DND-41 (cell line): Measurements from ENCODE around the gene ANKRD40CL.

Experiments
- ATAC-seq: fragments of 200-7000 bp; cut with Tn5 transposase; 3 replicates; pipeline ENCODE4 v1.9.1; 2021; ENCODE audit warnings: low read depth; ENCODE audit not compliant: insufficient read depth
- DNase-seq: peaks from one replicate; pipeline ENCODE4 v3.0.0-alpha.2; 2020
- H2AFZ ChIP-seq: 2 replicates; pipeline ENCODE4 v1.6.0; 2012; ENCODE audit warnings: low read depth, low read length
- H3K27ac ChIP-seq: 2 replicates; pipeline ENCODE4 v1.5.1; 2012; ENCODE audit warnings: low read length, inconsistent platforms
- H3K27me3 ChIP-seq: fragments of 200-600 bp; sonication (generic); 2 replicates; pipeline ENCODE4 v1.6.0; 2012; ENCODE audit warnings: low read length, mild to moderate bottlenecking, inconsistent platforms; ENCODE audit not compliant: insufficient read depth, poor library complexity
- H3K36me3 ChIP-seq: 2 replicates; pipeline ENCODE4 v1.5.1; 2012; ENCODE audit warnings: low read length, inconsistent platforms; ENCODE audit not compliant: insufficient read depth
- H3K4me1 ChIP-seq: 2 replicates; pipeline ENCODE4 v1.5.1; 2012; ENCODE audit warnings: mild to moderate bottlenecking, low read length; ENCODE audit not compliant: insufficient read depth
- H3K4me2 ChIP-seq: 2 replicates; pipeline ENCODE4 v1.6.0; 2012; ENCODE audit warnings: mild to moderate bottlenecking, moderate library complexity, low read length, inconsistent platforms; ENCODE audit not compliant: insufficient read depth
- H3K4me3 ChIP-seq, 2 experiments: fragments of 200-600 bp in 1 of 2; shearing (Covaris generic) in 1 of 2; 2 replicates each; pipeline ENCODE4 v1.5.1; 2012 to 2016; ENCODE audit warnings: inconsistent platforms in 2 of 2, low read length in 2 of 2, mild to moderate bottlenecking in 2 of 2, low read depth in 1 of 2, moderate library complexity in 1 of 2
- H3K79me2 ChIP-seq: 2 replicates; pipeline ENCODE4 v1.6.0; 2012; ENCODE audit warnings: low read length, inconsistent platforms; ENCODE audit not compliant: insufficient read depth
- H3K9ac ChIP-seq: 2 replicates; pipeline ENCODE4 v1.6.0; 2012; ENCODE audit warnings: low read depth, mild to moderate bottlenecking, inconsistent platforms, low read length, moderate library complexity
- H3K9me3 ChIP-seq: 2 replicates; pipeline ENCODE4 v1.5.1; 2012; ENCODE audit warnings: low read length, moderate library complexity, mild to moderate bottlenecking, inconsistent platforms; ENCODE audit not compliant: insufficient read depth, severe bottlenecking
- H4K20me1 ChIP-seq: 2 replicates; pipeline ENCODE4 v1.6.0; 2012; ENCODE audit warnings: low read length; ENCODE audit not compliant: insufficient read depth
- EZH2 ChIP-seq: IDR thresholded peaks from 3 replicates; pipeline ENCODE4 v1.6.1; 2012; ENCODE audit warnings: borderline replicate concordance, low read depth, mild to moderate bottlenecking, moderate library complexity, low read length, inconsistent platforms; ENCODE audit not compliant: severe bottlenecking
- TF ChIP-seq, protein P1 (sequence below): IDR thresholded peaks from 2 replicates; pipeline ENCODE4 v1.5.1; 2012; ENCODE audit warnings: borderline replicate concordance, low read length, moderate library complexity, mild to moderate bottlenecking; ENCODE audit not compliant: poor library complexity, severe bottlenecking; ENCODE audit errors: extremely low read depth

Gene ANKRD40CL

DNA sequence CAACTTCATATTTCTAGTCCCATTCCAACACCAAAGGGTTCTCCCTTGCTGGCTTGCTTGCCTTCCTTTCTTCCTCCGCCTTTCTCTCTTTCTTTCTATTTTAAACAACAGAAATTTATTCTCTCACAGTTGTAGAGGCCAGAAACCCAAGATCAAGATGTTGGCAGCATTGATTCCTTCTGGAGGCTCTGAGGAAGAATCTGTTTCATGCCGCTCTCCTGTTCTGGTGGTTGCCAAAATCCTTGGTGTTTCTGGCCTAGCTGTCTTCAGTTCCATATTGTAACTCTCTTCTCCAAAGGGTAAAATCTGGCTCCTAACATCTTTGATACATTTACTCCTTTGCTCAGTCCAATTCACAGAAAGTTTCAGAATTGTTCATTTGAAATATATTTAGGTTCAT, 3.0 kb upstream of the ANKRD40CL start:
- peaks cover 5% of the 10 kb centered on the region; the same call in 1 of the 2 replicates for H4K20me1 ChIP-seq
- H2AFZ ChIP-seq: no peak overlapping the region
- H3K4me2 ChIP-seq: no peak overlapping the region
- no peaks in the 10 kb centered on the region for H3K79me2 ChIP-seq
- ATAC-seq: no peak
- DNase-seq: no peak
- H3K27me3 ChIP-seq: peaks cover 10% of the 10 kb centered on the region
- H3K27ac ChIP-seq: no peak overlapping the region
- H3K9ac ChIP-seq: no peak overlapping the region
- H3K4me1 ChIP-seq: no peaks in the 10 kb centered on the region
- TF ChIP-seq, protein P1, sequence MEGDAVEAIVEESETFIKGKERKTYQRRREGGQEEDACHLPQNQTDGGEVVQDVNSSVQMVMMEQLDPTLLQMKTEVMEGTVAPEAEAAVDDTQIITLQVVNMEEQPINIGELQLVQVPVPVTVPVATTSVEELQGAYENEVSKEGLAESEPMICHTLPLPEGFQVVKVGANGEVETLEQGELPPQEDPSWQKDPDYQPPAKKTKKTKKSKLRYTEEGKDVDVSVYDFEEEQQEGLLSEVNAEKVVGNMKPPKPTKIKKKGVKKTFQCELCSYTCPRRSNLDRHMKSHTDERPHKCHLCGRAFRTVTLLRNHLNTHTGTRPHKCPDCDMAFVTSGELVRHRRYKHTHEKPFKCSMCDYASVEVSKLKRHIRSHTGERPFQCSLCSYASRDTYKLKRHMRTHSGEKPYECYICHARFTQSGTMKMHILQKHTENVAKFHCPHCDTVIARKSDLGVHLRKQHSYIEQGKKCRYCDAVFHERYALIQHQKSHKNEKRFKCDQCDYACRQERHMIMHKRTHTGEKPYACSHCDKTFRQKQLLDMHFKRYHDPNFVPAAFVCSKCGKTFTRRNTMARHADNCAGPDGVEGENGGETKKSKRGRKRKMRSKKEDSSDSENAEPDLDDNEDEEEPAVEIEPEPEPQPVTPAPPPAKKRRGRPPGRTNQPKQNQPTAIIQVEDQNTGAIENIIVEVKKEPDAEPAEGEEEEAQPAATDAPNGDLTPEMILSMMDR: no peak
- no peak for TF ChIP-seq EZH2
- no peaks in the 10 kb centered on the region for H3K9me3 ChIP-seq
- H3K36me3 ChIP-seq: no peaks in the 10 kb centered on the region
- H3K4me3 ChIP-seq: no peak overlapping the region

DNA sequence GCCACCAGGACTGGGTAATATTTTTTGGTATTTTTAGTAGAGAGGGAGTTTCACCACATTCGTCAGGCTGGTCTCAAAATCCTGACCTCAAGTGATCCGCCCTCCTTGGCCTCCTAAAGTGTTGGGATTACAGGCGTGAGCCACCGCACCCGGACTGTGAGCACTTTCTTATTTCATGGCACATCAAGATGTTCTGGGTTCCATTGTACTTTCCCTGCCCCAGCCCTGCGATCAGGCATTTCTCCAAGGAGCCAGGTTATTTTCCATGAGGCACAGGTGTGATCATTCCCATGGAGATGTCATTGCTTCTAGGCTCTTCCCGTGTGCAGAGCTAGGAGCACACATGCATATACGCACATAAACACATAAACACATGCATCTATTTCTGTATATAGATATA, 2.6 kb upstream of the ANKRD40CL start:
- H3K36me3 ChIP-seq: no peaks in the 10 kb centered on the region
- DNase-seq (no peak), ATAC-seq (no peak)
- H3K79me2 ChIP-seq: no peaks in the 10 kb centered on the region
- H2AFZ ChIP-seq: no peak overlapping the region
- no peak overlapping the region for H3K27ac ChIP-seq
- peaks cover 5% of the 10 kb centered on the region; the same call in 1 of the 2 replicates for H4K20me1 ChIP-seq
- no peak overlapping the region for H3K4me2 ChIP-seq
- H3K9me3 ChIP-seq: no peaks in the 10 kb centered on the region
- TF ChIP-seq, protein P1: no peak
- H3K9ac ChIP-seq: no peak overlapping the region
- H3K4me1 ChIP-seq: no peaks in the 10 kb centered on the region
- no peak overlapping the region for H3K4me3 ChIP-seq
- peaks cover 11% of the 10 kb centered on the region for H3K27me3 ChIP-seq

DNA sequence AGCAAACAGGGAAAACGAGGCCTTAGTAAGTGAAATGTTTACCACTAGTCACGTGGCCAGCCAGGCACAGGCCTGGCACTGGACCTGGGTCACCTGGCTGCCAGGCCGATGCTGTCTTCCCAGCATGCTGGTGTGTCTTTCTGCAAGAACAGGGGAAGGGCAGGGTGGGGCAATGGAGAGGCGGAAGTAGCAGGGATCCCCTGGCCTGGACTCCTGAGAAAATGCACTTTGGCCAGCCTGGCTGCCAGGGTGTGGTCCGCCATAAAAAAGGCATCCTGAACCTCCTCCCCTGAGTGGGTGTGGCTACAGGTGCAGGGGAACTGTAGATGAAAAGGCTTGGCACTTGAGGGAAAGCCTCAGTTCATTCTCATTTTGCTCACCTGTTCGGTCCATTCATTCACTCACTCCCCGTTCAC, 1.0 kb upstream of the ANKRD40CL start:
- H3K4me1 ChIP-seq: no peaks in the 10 kb centered on the region
- DNase-seq (no peak), ATAC-seq (no peak)
- H3K4me3 ChIP-seq: no peak overlapping the region
- H3K27me3 ChIP-seq: peaks cover 15% of the 10 kb centered on the region
- no peaks in the 10 kb centered on the region for H3K9me3 ChIP-seq
- TF ChIP-seq, protein P1: no peak
- no peak for TF ChIP-seq EZH2
- no peaks in the 10 kb centered on the region for H3K79me2 ChIP-seq
- no peak overlapping the region for H3K4me2 ChIP-seq
- no peak overlapping the region for H3K9ac ChIP-seq
- H3K27ac ChIP-seq: no peak overlapping the region
- no peak overlapping the region for H2AFZ ChIP-seq
- peaks cover 5% of the 10 kb centered on the region; the same call in 1 of the 2 replicates for H4K20me1 ChIP-seq
- H3K36me3 ChIP-seq: no peaks in the 10 kb centered on the region

DNA sequence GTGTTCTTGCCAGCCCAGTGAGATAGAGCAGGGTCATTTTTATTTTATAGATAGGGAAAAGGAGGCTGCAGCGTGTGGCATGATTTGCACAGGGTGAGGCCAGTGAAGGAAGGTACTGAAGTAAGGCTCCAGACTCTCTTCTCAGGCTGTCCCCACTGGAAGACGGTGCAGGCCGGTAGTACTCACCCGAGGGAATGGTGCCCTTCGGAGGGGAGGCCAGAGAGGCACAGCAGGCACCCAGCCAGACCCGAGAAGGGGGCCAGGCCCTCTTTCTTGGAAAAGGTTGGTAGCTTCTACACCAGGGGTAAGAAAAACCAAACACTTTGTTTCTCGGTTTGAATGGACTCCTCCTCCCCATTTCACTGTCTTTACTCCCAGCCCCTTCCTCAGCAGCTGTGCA, 288 bp downstream of the ANKRD40CL start:
- TF ChIP-seq, protein P1: no peak
- no peak for TF ChIP-seq EZH2
- Histone ChIP-seq H4K20me1 (peaks cover 5% of the 10 kb centered on the region; the same call in 1 of the 2 replicates), H3K27ac (no peak overlapping the region), H3K9me3 (no peaks in the 10 kb centered on the region), H3K79me2 (no peaks in the 10 kb centered on the region), H3K4me3 (no peak overlapping the region), H3K36me3 (no peaks in the 10 kb centered on the region), H3K9ac (no peak overlapping the region), H2AFZ (no peak overlapping the region), H3K4me2 (no peak overlapping the region), H3K27me3 (peaks cover 15% of the 10 kb centered on the region), H3K4me1 (no peaks in the 10 kb centered on the region)
- ATAC-seq (no peak), DNase-seq (no peak)
